Smooth muscle cell (in vitro differentiated cells): ENCODE results near the gene FOCAD. TPM values are rescaled to one million over a fixed set of nuclear protein-coding genes. Genes with fewer than 3 reads are reported as not detected.
A peak's percentile ranks its signal among the peaks of the same experiment; 100 is the strongest.

Experiments
- DNase-seq: peaks from one replicate; lab custom pipeline; 2025; ENCODE audit not compliant: unreplicated experiment; lab: John Stamatoyannopoulos, UW
- H2AFZ ChIP-seq: fragments of 200-600 bp; sonication (generic); 2 replicates; pipeline ENCODE4 v1.6.0; 2016; ENCODE audit warnings: antibody characterized with exemption, low read depth, mild to moderate bottlenecking
- H3F3A ChIP-seq: fragments of 200-600 bp; sonication (generic); 2 replicates; pipeline ENCODE4 v1.6.0; 2017; ENCODE audit warnings: antibody characterized with exemption, low read depth
- H3K27ac ChIP-seq: fragments of 200-600 bp; sonication (generic); 2 replicates; pipeline ENCODE4 v1.5.1; 2016; ENCODE audit warnings: low read depth, mild to moderate bottlenecking
- H3K27me3 ChIP-seq: fragments of 200-600 bp; sonication (generic); 2 replicates; pipeline ENCODE4 v1.6.1; 2016; ENCODE audit warnings: low read depth, mild to moderate bottlenecking
- H3K36me3 ChIP-seq: fragments of 200-600 bp; sonication (generic); 2 replicates; pipeline ENCODE4 v1.5.1; 2016; ENCODE audit warnings: low read depth
- H3K4me1 ChIP-seq: fragments of 200-600 bp; sonication (generic); 2 replicates; pipeline ENCODE4 v1.5.1; 2016; ENCODE audit warnings: low read depth
- H3K4me2 ChIP-seq: fragments of 200-600 bp; sonication (generic); 2 replicates; pipeline ENCODE4 v1.6.0; 2016; ENCODE audit warnings: mild to moderate bottlenecking
- H3K4me3 ChIP-seq: fragments of 200-600 bp; sonication (generic); 2 replicates; pipeline ENCODE4 v1.5.1; 2016; ENCODE audit warnings: mild to moderate bottlenecking
- H3K79me2 ChIP-seq: fragments of 200-600 bp; sonication (generic); 2 replicates; pipeline ENCODE4 v1.6.0; 2016; ENCODE audit warnings: low read depth, mild to moderate bottlenecking
- H3K9ac ChIP-seq: fragments of 200-600 bp; sonication (generic); 2 replicates; pipeline ENCODE4 v1.6.0; 2016; ENCODE audit warnings: low read depth
- H3K9me3 ChIP-seq: fragments of 200-600 bp; sonication (generic); replicated peaks from 2 replicates; pipeline ENCODE4 v1.5.1; 2016; ENCODE audit warnings: low read depth
- H4K20me1 ChIP-seq: fragments of 200-600 bp; sonication (generic); 2 replicates; pipeline ENCODE4 v1.6.0; 2016; ENCODE audit warnings: low read depth
- CTCF ChIP-seq: fragments of 200-600 bp; sonication (generic); IDR thresholded peaks from 2 replicates; pipeline ENCODE4 v1.5.1; 2017; ENCODE audit warnings: borderline replicate concordance, mild to moderate bottlenecking, antibody characterized with exemption; ENCODE audit not compliant: insufficient read depth, poor library complexity, severe bottlenecking
- whole genome bisulfite sequencing: methylation state at CpG from one replicate; pipeline ENCODE4 v1.1.7; 2016; ENCODE audit warnings: low lambda C conversion rate; 5-methylcytosine and 5-hydroxymethylcytosine counted together
- polyA plus RNA-seq: library from polyadenylated mRNA; unstranded; fragments of >200 nt; fragmentation: Nextera tagmentation; extraction: Ambion mirVana; gene quantifications from 2 replicates; pipeline ENCODE4 v1.2.1, GENCODE V29; 2016
- total RNA-seq: library from RNA; depleted of rRNA; stranded (reverse); fragments of >200 nt; gene quantifications from 2 replicates; pipeline ENCODE4 v1.2.3, GENCODE V29; 2014

The FOCAD gene
- total and polyA plus RNA-seq, 2 experiments from 2014 or later, result 31.0 to 106 TPM

GRCh38 chr9:20658677-20659473, 25.2 kb upstream of the FOCAD start:
- H3F3A ChIP-seq, result no peaks in the 10 kb centered on the region
- no peak overlapping the region for H3K27ac ChIP-seq
- WGBS, result 47% methylated on average over 12 of the region's 13 CpGs
- no peak for TF ChIP-seq CTCF
- peak overlapping the region; percentile 85 for H3K4me2 ChIP-seq
- H3K27me3 ChIP-seq, result no peaks in the 10 kb centered on the region
- no peak for DNase-seq
- H4K20me1 ChIP-seq, result peaks cover 8% of the 10 kb centered on the region
- peak overlapping the region; percentile 64 for H3K4me3 ChIP-seq
- peak overlapping the region; percentile 44 for H3K9ac ChIP-seq
- H3K36me3 ChIP-seq, result no peaks in the 10 kb centered on the region
- H3K9me3 ChIP-seq, result no peaks in the 10 kb centered on the region
- H3K4me1 ChIP-seq, result peaks cover 41% of the 10 kb centered on the region
- H2AFZ ChIP-seq, result peak overlapping the region; percentile 97
- peaks cover 39% of the 10 kb centered on the region for H3K79me2 ChIP-seq

DNA sequence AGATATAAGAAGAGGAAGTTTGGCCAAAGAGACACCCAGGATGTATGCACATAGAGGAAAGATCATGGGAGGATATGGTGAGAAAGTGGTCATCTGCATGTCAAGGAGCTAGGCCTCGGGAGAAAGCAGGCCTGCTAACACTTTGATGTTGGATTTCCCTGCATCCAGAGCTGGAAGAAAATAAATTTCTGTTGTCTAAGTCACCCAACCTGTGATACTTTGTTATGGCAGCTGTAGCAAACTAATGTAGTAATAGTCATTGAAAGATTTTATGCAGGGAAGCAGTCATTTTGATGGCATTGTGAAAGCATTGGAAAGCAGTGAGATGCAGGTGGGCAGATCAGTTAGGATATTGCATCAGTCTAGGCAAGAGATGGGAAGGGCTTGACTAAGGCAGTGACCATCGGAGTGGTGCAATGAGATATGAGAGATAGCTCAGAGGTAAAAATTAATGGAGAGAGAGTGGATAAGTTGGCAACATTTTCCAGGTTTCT, 24.5 kb upstream of the FOCAD start:
- WGBS, result 80% methylated on average over 2 of the region's 2 CpGs
- H4K20me1 ChIP-seq, result peaks cover 12% of the 10 kb centered on the region
- no peak for TF ChIP-seq CTCF
- H3K27ac ChIP-seq, result no peak overlapping the region
- no peaks in the 10 kb centered on the region for H3K27me3 ChIP-seq
- no peak for DNase-seq
- H3K9ac ChIP-seq, result no peak overlapping the region
- H3K79me2 ChIP-seq, result peaks cover 43% of the 10 kb centered on the region
- H3K36me3 ChIP-seq, result no peaks in the 10 kb centered on the region
- no peak overlapping the region for H2AFZ ChIP-seq
- H3K4me1 ChIP-seq, result peaks cover 47% of the 10 kb centered on the region
- no peaks in the 10 kb centered on the region for H3K9me3 ChIP-seq
- peak overlapping the region; percentile 85 for H3K4me2 ChIP-seq
- H3F3A ChIP-seq, result no peaks in the 10 kb centered on the region
- H3K4me3 ChIP-seq, result peak overlapping the region; percentile 64

DNA sequence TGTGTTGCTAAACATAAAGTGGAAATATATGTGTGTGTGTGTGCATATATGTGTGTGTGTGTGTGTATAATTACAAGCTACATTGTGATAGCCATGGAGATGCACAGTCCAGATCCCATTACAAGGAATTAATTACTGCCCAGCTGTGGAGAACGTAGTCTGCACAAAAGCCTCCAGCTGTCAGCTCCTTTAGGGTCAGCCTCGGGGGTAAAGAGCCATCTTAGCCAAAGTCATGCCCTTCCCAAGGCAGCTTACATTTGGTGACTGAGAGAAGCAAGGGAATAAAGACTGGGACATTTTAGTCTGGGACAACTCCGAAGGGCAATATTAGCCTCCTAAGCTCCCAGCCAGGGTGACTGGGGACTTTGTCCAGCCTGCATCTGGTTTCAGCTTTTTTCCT, 21.9 kb upstream of the FOCAD start:
- Histone ChIP-seq H3K4me1 (peaks cover 47% of the 10 kb centered on the region), H3F3A (no peaks in the 10 kb centered on the region), H3K9ac (no peak overlapping the region), H4K20me1 (peaks cover 13% of the 10 kb centered on the region), H3K9me3 (no peaks in the 10 kb centered on the region), H3K27me3 (no peaks in the 10 kb centered on the region), H3K4me2 (peak overlapping the region; percentile 4), H3K36me3 (no peaks in the 10 kb centered on the region), H3K79me2 (peaks cover 63% of the 10 kb centered on the region), H3K27ac (no peak overlapping the region), H2AFZ (no peak overlapping the region), H3K4me3 (no peak overlapping the region)
- 58% methylated on average over 3 of the region's 3 CpGs for WGBS
- TF ChIP-seq CTCF, result no peak
- DNase-seq, result no peak
